Activated CD4-positive, alpha-beta T cell treated with anti-CD3 and anti-CD28 coated beads, Interleukin-2, amount 10 ng/mL, durations not matched to agents 7 days and 5 days (primary cell): ENCODE data around the gene CHRNB1. TPM values are rescaled to one million over a fixed set of nuclear protein-coding genes. Genes with fewer than 3 reads are reported as not detected.
"Not testable (repeated sequence)": the region's sequence is repeated elsewhere in the genome, so short reads cannot be mapped to it uniquely, and the experiment has no call there.

Experiments used
- CTCF ChIA-PET: fragments of 350-600 bp; sonication (Branson Sonifier 250); formaldehyde crosslinking; loops from one replicate; lab custom pipeline; 2021; ENCODE audit warnings: antibody characterized with exemption; lab: Charles Lee
- POLR2A ChIA-PET: fragments of 350-600 bp; sonication (Branson Sonifier 250); formaldehyde crosslinking; loops from one replicate; lab custom pipeline; 2021; ENCODE audit warnings: antibody characterized with exemption; lab: Charles Lee
- DNase-seq: peaks from one replicate; pipeline ENCODE4 v3.0.0-alpha.2; 2020
- H3K27ac Mint-ChIP-seq: one replicate; pipeline ENCODE4 v1.8.0; 2021; ENCODE audit warnings: mild to moderate bottlenecking, moderate library complexity, mixed read lengths
- H3K27me3 Mint-ChIP-seq: one replicate; pipeline ENCODE4 v1.8.0; 2021; ENCODE audit warnings: mixed read lengths
- H3K36me3 Mint-ChIP-seq: one replicate; pipeline ENCODE4 v1.8.0; 2021; ENCODE audit warnings: low read depth, mixed read lengths
- H3K4me1 Mint-ChIP-seq: one replicate; pipeline ENCODE4 v1.8.0; 2021; ENCODE audit warnings: mixed read lengths
- H3K4me3 Mint-ChIP-seq: one replicate; pipeline ENCODE4 v1.8.0; 2021; ENCODE audit warnings: mild to moderate bottlenecking, moderate library complexity, mixed read lengths
- H3K9me3 Mint-ChIP-seq: one replicate; pipeline ENCODE4 v1.8.0; 2021; ENCODE audit warnings: mixed read lengths
- total RNA-seq, 2 experiments: library from RNA; stranded (reverse); gene quantifications; one replicate each; pipeline ENCODE4 v1.2.3, GENCODE V29; 2021

The CHRNB1 gene
- total RNA-seq, 2 experiments from 2014 or later, result 18.8 to 19.2 TPM

- Mint-ChIP-seq H3K27ac (peak overlapping the region; percentile 77), H3K4me3 (peak overlapping the region; percentile 84), H3K36me3 (peaks cover 8% of the 10 kb centered on the region), H3K4me1 (peaks cover 65% of the 10 kb centered on the region), H3K9me3 (no peaks in the 10 kb centered on the region), H3K27me3 (no peaks in the 10 kb centered on the region)
- CTCF ChIA-PET, result interaction anchor here (0.7 to 2.9 kb wide), 4 partner anchors 13 to 102 kb away, joined by 3 to 13 read pairs (median 5); no protein-coding TSS in a partner anchor
- DNase-seq, result no peak
- POLR2A ChIA-PET, result interaction anchor here (0.6 to 1.1 kb wide), 2 partner anchors 22 to 35 kb away, joined by 3 to 4 read pairs; no protein-coding TSS in a partner anchor
Measured at GRCh38 chr17:7477392-7478275, 32.8 kb downstream of the CHRNB1 start.

- H3K4me1 Mint-ChIP-seq, result peaks cover 68% of the 10 kb centered on the region
Measured at GRCh38 chr17:7478276-7479212, 33.7 kb downstream of the CHRNB1 start.

GRCh38 chr17:7479213-7480088 lies 34.6 kb downstream of the CHRNB1 start, which contains the start of gene ZBTB4:
Gene ZBTB4, minus strand, starts transcription at chr17:7479631. Its CDS starts 12,830 bp downstream, at chr17:7466801.
- Mint-ChIP-seq H3K9me3 (no peaks in the 10 kb centered on the region), H3K4me3 (peak within 1 kb of the TSS; percentile 88), H3K4me1 (peaks cover 68% of the 10 kb centered on the region), H3K27me3 (no peaks in the 10 kb centered on the region), H3K27ac (peak within 1 kb of the TSS; percentile 94), H3K36me3 (peaks cover 10% of the 10 kb centered on the region)
- POLR2A ChIA-PET, result no interaction called here
- CTCF ChIA-PET, result interaction anchor here (0.8 to 1.5 kb wide), 3 partner anchors 25 to 81 kb away, joined by 3 to 7 read pairs (median 5); no protein-coding TSS in a partner anchor
- DNase-seq, result peak; percentile 64

More at GRCh38 chr17:7478276-7479212, 33.7 kb downstream of the CHRNB1 start:
- Mint-ChIP-seq H3K36me3 (peaks cover 9% of the 10 kb centered on the region), H3K27me3 (no peaks in the 10 kb centered on the region), H3K4me3 (peak overlapping the region; percentile 84), H3K27ac (peak overlapping the region; percentile 77), H3K9me3 (no peaks in the 10 kb centered on the region)
- DNase-seq, result peak; percentile 68
- ChIA-PET CTCF (interaction anchor here (0.6 to 2.9 kb wide), 3 partner anchors 14 to 160 kb away, joined by 3 to 13 read pairs (median 6); no protein-coding TSS in a partner anchor), POLR2A (interaction anchor here (1.1 kb wide), 1 partner anchor 23 kb away, joined by 4 read pairs; no protein-coding TSS in a partner anchor)

- H3K27me3 Mint-ChIP-seq, result no peaks in the 10 kb centered on the region
- ChIA-PET POLR2A (no interaction called here), CTCF (interaction anchor here (1.2 to 1.5 kb wide), 2 partner anchors 26 to 43 kb away, joined by 3 to 7 read pairs; no protein-coding TSS in a partner anchor)
- peak overlapping the region; percentile 94 for H3K27ac Mint-ChIP-seq
- peaks cover 15% of the 10 kb centered on the region for H3K36me3 Mint-ChIP-seq
- H3K4me1 Mint-ChIP-seq, result peaks cover 71% of the 10 kb centered on the region
- DNase-seq, result no peak
- peak overlapping the region; percentile 88 for H3K4me3 Mint-ChIP-seq
- H3K9me3 Mint-ChIP-seq, result no peaks in the 10 kb centered on the region
Measured at GRCh38 chr17:7480089-7480384, 35.2 kb downstream of the CHRNB1 start.

- not testable (repeated sequence) for H3K27me3 Mint-ChIP-seq, H3K9me3 Mint-ChIP-seq, DNase-seq
- Mint-ChIP-seq H3K4me3 (peak within 1 kb of the TSS; percentile 88), H3K27ac (peak within 1 kb of the TSS; percentile 99), H3K36me3 (peaks cover 22% of the 10 kb centered on the region), H3K4me1 (peaks cover 69% of the 10 kb centered on the region)
- CTCF ChIA-PET, result interaction anchor here (1.0 to 1.4 kb wide), 2 partner anchors 19 to 45 kb away, joined by 4 to 5 read pairs; no protein-coding TSS in a partner anchor
- POLR2A ChIA-PET, result interaction anchor here (0.6 kb wide), 1 partner anchor 26 kb away, joined by 3 read pairs; no protein-coding TSS in a partner anchor
Measured at GRCh38 chr17:7481275-7481674, 36.4 kb downstream of the CHRNB1 start, which contains the start of gene SLC35G6. Gene SLC35G6, plus strand, starts transcription at chr17:7481446. Its CDS starts 71 bp downstream, at chr17:7481517.

- peaks cover 22% of the 10 kb centered on the region for H3K36me3 Mint-ChIP-seq
- DNase-seq, H3K9me3 Mint-ChIP-seq, POLR2A ChIA-PET, H3K27me3 Mint-ChIP-seq: not testable (repeated sequence)
- H3K4me3 Mint-ChIP-seq, result peak overlapping the region; percentile 94
- peak overlapping the region; percentile 99 for H3K27ac Mint-ChIP-seq
- CTCF ChIA-PET, result interaction anchor here (1.0 to 1.4 kb wide), 2 partner anchors 20 to 45 kb away, joined by 4 to 5 read pairs; no protein-coding TSS in a partner anchor
- H3K4me1 Mint-ChIP-seq, result peaks cover 68% of the 10 kb centered on the region
Measured at GRCh38 chr17:7481842-7482741, 37.2 kb downstream of the CHRNB1 start.

- H3K4me1 Mint-ChIP-seq, result peaks cover 68% of the 10 kb centered on the region
Measured at GRCh38 chr17:7482742-7483088, 37.9 kb downstream of the CHRNB1 start.

GRCh38 chr17:7483255-7484066 lies 38.6 kb downstream of the CHRNB1 start:
- Mint-ChIP-seq H3K27me3 (no peaks in the 10 kb centered on the region), H3K27ac (peak overlapping the region; percentile 99), H3K36me3 (peaks cover 30% of the 10 kb centered on the region), H3K4me3 (peak overlapping the region; percentile 94), H3K9me3 (no peaks in the 10 kb centered on the region), H3K4me1 (peaks cover 65% of the 10 kb centered on the region)
- peak; percentile 97 for DNase-seq
- CTCF ChIA-PET, result interaction anchor here (1.2 to 2.1 kb wide), 2 partner anchors 47 to 77 kb away, joined by 4 to 7 read pairs; no protein-coding TSS in a partner anchor
- POLR2A ChIA-PET, result interaction anchor here (0.6 to 1.1 kb wide), 2 partner anchors 24 to 47 kb away, joined by 3 to 5 read pairs; no protein-coding TSS in a partner anchor

More at GRCh38 chr17:7482742-7483088, 37.9 kb downstream of the CHRNB1 start:
- CTCF ChIA-PET, result interaction anchor here (2.1 kb wide), 1 partner anchor 78 kb away, joined by 7 read pairs; no protein-coding TSS in a partner anchor
- POLR2A ChIA-PET, H3K9me3 Mint-ChIP-seq, H3K27me3 Mint-ChIP-seq, DNase-seq: not testable (repeated sequence)
- H3K36me3 Mint-ChIP-seq, result peaks cover 27% of the 10 kb centered on the region
- peak overlapping the region; percentile 94 for H3K4me3 Mint-ChIP-seq
- H3K27ac Mint-ChIP-seq, result peak overlapping the region; percentile 99

- H3K4me3 Mint-ChIP-seq, result peak within 1 kb of the TSS; percentile 94
- peaks cover 70% of the 10 kb centered on the region for H3K4me1 Mint-ChIP-seq
- ChIA-PET POLR2A (interaction anchor here (0.6 to 1.1 kb wide), 3 partner anchors 25 to 86 kb away, joined by 3 to 5 read pairs (median 3); no protein-coding TSS in a partner anchor), CTCF (interaction anchor here (1.2 to 2.1 kb wide), 2 partner anchors 48 to 76 kb away, joined by 4 to 7 read pairs; no protein-coding TSS in a partner anchor)
- H3K27me3 Mint-ChIP-seq, result no peaks in the 10 kb centered on the region
- no peaks in the 10 kb centered on the region for H3K9me3 Mint-ChIP-seq
- DNase-seq, result peak; percentile 96
- peak within 1 kb of the TSS; percentile 99 for H3K27ac Mint-ChIP-seq
- H3K36me3 Mint-ChIP-seq, result peaks cover 36% of the 10 kb centered on the region
Measured at GRCh38 chr17:7484067-7484918, 39.4 kb downstream of the CHRNB1 start, which contains the start of gene POLR2A. Gene POLR2A, plus strand, starts transcription at chr17:7484366.
